Activated CD4-positive, alpha-beta T cell treated with anti-CD3 and anti-CD28 coated beads for 24 hours (primary cell): ENCODE results near the gene NDUFAF5.
"Not testable (repeated sequence)": the region's sequence is repeated elsewhere in the genome, so short reads cannot be mapped to it uniquely, and the experiment has no call there.

Experiments used
- DNase-seq, 2 donors: peaks; one replicate each; pipeline ENCODE4 v3.0.0-alpha.2; 2020; ENCODE audit warnings: low read depth in 2 of 2

Gene NDUFAF5, protein sequence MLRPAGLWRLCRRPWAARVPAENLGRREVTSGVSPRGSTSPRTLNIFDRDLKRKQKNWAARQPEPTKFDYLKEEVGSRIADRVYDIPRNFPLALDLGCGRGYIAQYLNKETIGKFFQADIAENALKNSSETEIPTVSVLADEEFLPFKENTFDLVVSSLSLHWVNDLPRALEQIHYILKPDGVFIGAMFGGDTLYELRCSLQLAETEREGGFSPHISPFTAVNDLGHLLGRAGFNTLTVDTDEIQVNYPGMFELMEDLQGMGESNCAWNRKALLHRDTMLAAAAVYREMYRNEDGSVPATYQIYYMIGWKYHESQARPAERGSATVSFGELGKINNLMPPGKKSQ

DNA sequence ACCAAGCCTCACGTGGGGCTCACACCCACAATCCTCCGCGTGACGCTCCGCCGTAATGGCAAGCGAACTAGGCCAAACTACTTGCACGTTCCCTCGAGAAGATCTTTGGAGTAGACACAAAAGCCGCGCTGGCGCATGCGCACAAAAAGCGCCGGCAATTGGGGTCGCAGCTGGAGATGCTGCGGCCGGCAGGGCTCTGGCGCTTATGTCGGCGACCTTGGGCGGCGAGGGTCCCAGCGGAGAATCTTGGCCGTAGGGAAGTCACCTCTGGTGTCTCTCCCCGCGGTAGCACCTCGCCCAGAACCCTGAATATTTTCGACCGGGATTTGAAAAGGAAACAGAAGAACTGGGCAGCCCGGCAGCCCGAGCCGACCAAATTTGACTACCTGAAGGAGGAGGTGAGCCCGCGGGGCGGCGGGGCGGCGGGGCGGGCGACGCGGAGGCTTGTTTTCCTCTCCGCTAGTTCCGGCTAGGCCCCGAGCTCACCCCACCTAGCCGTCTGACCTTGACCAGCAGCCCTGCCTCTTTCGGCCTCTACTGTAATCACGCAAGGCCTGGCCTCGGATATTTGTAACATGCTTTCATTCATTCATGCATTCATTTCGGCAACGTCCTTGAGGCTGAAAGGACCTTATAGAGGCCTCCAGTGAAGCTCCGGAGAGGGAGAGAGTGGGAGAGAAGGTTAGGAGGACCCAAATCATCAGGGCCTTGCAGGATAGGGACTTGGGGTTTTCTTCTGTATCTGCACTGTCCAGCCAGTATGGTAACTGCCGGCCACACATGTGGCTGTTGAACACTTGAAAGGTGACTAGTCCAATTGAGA lies at the start of gene NDUFAF5, which contains the start of gene ESF1:
Gene NDUFAF5 (plus strand): TSS at position 136 of the 823 bp plus-strand sequence. CDS start 41 bp downstream, at position 177.
Gene ESF1 (minus strand): TSS at position 27 of the 823 bp plus-strand sequence. CDS start 1,779 bp downstream, outside the sequence.
- DNase-seq = peak; percentile 81

DNA sequence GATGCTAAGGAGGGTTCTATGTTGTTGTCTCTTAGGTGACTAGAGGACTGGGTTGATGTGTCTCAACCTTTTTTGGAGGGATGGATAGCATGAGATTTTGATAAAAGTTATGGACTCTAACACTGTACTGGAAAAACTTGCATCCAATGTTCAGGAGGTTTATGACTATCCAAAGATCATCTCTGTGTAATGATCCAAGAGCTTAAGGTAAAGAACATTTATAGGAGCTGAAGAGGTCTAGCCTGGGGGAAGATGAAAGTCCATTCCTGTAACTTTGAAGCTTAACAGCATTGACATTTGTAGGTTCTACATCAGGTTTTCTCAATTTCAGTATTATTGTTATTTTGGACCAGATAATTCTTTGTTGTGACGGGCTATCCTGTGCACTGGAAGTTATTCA lies 49.0 kb upstream of the NDUFAF5 start:
- no peak for DNase-seq

DNA sequence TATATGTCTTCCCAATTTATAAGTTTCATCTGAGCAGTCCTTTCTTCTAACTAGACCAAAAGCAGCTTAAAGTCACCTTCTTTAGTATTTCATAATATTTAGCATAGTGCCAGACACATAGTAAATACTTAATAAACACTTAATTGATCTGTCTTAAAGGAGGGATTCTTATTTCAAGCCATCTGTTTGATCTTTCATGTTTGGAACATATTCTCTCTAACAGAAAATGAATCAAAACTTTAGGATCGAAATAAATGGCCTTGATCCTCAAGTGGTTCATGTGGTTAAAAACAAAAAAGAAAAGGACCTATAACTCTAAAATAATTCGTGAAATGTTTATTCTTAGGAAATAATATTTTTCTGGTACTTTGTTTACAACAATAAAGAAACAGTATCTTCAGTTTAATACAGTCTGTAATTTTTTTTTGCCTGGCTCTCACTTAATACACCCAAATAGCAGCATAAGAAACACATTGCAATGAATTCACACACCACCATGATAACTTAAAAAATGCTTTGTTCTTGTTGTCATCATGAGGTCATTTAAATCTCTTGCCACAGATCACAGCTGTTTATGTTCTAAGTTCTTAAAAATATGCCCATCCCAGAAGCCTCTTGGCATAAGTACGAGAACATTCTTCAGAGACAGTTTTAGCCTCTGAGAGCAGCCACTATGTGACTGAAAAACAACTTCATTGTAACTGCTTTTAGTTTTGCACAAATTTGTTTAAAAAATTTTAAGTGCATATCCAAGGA lies 48.2 kb upstream of the NDUFAF5 start:
- DNase-seq = no peak

DNA sequence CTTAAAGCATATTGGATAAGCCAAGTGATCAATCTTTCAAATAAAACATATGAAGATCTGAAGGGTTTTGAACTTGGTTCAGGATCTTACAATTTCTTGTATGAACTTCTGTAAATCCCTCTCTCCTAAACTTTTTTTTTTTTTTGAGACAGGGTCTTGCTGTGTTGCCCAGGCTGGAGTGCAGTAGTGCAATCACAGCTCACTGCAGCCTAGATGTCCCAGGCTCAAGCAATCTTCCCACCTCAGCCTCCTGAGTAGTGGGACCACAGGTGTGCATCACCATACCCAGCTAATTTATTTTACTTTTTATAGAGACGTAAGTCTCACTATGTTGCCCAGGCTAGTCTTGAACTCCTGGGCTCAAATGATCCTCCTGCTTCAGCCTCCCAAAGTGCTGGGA lies 46.6 kb upstream of the NDUFAF5 start:
- not testable (repeated sequence) for DNase-seq

DNA sequence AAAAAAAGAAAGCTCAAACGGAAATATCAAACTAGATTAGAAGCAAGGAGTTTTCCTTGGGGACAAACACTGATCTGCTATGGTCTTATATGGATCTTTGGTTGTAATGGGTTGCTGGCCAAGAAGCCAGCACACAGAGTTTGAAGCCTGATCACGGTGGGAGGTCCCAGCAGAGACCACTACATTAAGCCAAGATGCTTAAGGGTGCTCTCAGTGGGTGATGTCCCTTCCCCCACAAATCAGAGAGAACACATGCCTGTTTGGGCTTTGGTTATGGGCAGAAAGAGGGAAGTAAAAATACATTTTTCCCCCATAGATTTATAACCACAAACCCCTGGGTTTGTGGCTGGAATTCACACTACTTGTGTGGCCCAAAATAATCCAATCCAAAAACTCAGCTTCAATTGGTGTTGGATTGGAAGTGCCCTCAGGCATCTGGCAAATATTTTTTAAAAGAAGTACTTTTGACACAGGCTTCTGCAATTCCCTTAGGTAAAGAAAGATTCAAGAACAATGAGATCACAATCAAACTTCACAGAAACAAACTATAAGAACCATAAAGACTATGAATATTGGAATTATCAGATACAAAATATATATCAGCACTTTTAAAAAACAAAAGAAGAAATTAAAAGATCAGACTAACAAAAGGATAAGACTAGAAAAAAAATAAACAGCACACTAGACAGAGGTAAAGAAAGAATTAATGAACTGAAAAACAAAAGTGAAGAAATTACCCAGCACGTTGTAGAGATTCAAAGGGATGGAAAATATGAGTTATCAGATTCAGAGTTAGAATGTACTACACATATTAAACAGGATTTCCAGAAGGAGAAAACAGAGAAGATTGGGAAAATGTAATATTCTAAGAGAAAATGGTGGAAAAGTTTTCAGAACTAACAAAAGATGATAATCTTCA lies 44.8 kb upstream of the NDUFAF5 start:
- no peak for DNase-seq

DNA sequence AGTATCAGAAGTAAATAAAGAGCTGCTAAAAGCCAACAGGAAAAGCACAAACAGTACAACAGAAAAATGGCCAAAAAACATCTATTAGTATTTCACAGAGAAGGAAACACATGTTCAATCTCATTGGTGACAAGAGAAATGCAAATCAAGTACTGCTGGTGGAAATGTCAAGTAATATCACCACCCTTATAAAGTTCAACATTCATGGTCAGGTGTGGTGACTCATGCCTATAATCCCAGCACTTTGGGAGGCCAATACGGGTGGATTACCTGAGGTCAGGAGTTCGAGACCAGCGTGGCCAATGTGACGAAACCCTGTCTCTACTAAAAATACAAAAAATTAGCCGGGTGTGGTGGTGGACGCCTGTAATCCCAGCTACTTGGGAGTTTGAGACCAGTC lies 42.9 kb upstream of the NDUFAF5 start:
- no peak for DNase-seq

DNA sequence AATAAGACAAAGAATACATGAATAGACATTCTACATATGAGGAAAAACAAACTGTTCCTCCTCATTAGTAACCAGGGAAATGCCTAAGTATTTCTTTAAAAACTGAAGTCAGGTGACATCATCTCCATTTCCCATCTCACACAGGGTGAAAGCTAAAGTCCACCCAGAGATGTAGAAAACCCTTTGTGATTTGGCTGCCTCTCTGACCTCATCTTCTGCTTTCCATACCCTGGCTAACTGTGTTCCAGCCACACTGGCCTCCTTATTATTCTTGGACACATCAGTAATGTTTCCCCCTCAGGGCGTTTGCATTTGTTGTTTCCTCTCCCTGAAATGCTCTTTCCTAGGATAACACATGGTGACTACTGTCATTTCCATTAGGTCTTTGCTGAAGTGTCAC lies 40.5 kb upstream of the NDUFAF5 start:
- no peak for DNase-seq

DNA sequence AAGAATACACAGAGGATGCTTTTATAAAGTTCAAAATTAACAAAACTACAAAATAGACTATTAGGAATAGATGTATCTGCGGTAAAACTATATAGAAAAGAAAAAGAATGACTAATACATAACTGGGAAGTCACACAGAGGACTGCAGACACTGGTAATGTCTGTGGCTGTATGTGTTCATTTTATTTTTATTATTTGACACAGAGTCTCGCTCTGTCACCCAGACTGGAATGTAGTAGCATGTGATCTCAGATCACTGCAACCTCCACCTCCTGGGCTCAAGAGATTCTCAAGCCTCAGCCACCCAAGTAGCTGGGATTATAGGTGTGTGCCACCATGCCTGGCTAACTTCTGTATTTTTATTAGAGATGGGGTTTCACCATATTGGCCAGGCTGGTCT lies 39.0 kb upstream of the NDUFAF5 start:
- no peak for DNase-seq

DNA sequence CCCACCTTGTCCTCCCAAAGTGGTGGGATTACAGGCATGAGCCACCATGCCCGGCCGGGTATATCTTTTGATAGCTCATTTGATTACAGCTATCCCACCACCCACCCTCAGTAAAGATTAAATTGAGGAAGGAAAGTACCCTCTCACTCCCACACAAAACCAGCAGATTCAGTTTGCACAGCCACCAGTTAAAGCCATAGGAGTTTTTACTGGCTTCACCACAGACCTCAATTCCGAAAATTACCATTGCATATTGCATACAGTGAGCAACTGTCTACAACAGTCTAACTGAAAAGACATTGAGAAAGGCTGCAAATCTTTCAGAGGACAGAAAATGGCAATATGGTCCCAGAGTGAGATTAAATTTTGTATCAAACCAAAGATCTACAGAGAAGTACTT lies 35.0 kb upstream of the NDUFAF5 start:
- DNase-seq = no peak

DNA sequence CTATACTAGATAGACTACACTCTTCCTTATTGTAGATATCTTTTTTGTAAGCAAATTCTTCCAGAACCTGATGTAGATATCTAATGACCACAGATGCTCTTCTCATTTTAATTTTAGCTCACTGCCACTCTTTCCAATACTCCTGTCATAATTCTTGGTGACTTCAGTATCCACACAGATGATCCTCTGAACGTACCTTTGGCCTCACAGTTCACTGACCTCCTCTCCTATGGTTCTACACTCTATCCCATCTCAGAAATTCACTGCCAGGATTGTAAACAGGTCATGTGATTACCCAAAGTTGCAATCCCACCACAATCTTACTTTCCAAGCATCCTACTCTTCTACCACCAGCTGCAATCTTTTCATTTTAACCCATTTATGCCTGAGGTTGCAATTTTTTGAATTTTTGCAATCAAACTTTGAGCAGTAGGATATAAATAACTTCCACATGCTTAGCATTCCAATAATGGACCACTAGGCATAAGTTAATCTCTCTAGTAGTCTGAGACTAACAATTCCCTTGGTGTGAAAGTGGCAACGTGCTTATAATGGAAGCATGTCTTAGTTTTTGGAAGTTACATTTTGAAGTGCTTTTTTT lies 31.3 kb upstream of the NDUFAF5 start:
- no peak for DNase-seq

DNA sequence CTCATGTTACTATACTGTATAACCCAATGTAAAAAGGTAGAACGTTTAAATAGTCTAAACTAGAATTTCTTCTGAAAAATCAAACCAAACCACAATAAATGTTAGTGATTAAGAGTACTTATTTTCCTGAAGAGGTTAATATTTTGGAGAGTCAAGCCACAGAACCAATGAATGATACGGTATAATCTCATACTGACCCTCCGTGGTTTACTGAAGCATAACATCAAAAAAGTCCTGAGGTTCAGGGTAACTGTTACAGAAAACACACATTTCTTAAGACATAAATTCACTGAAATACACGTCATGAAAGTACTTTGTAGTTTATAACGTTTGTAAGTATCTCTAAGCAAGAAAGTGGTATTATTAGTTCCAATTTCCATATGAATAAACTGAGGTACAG lies 29.0 kb upstream of the NDUFAF5 start:
- no peak for DNase-seq

DNA sequence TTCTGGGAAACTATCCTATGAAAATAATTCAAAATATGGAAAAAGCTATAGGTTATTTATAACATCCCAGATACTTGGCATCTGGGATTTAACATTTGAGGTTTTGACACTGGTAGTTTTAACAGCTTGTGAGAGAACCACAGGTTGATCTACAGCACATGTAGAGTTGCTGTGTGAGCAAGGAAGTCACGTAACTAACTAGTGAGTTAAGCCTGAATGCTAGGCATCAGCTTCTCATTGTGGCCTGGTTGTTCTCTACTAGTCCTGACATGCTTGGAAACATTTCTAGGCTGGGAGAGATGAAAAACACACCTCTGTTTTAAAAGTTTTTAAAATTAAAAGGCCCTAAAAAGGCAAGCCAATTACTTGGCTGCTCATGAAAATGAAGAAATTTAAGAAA lies 28.3 kb upstream of the NDUFAF5 start:
- no peak for DNase-seq

DNA sequence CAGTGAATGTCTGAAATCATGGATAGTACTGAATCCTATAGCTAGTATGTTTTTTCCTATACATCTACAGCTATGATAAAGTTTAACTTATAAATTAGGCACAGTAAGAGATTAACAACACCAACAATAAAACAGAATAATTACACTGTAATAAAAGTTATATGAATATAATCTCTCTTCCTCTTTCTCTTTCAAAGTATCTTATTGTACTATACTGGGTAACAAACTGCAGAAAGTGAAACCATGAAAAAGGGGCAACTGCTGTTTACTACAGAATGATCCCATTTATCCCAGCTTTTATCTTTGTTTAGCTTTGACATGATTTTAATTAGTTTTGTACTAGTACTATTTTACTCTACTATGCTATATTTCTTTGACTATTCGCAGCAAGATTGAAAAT lies 25.9 kb upstream of the NDUFAF5 start:
- DNase-seq = no peak

DNA sequence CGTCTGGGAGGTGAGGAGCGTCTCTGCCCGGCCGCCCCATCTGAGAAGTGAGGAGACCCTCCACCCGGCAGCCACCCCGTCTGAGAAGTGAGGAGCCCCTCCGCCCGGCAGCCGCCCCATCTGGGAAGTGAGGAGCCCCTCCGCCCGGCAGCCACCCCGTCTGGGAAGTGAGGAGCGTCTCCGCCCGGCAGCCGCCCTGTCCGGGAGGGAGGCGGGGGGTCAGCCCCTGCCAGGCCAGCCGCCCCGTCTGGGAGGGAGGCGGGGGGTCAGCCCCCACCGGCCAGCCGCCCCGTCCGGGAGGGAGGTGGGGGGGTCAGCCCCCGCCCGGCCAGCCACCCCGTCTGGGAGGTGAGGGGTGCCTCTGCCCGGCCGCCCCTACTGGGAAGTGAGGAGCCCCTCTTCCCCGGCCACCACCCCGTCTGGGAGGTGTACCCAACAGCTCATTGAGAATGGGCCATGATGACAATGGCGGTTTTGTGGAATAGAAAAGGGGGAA lies 24.3 kb upstream of the NDUFAF5 start:
- DNase-seq = not testable (repeated sequence)

DNA sequence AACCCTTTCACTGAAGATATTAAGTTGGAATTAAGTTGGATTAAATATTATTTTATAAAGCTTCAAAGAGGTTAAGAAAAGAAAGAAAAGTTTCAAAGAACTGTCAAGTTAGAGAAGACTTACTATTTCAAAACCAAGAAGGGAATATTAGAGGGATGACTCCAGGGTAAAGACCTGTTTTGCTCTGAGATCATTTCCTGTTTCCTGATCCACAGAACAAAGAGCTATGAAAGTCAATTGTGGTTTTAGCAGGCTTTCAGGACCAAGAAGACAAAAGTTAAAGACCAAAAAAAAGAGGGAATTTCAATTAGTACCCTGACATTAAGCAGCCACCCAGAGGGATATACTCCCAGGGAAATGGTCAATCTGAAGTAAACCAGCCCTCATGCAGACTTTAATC lies 19.5 kb upstream of the NDUFAF5 start:
- no peak for DNase-seq

DNA sequence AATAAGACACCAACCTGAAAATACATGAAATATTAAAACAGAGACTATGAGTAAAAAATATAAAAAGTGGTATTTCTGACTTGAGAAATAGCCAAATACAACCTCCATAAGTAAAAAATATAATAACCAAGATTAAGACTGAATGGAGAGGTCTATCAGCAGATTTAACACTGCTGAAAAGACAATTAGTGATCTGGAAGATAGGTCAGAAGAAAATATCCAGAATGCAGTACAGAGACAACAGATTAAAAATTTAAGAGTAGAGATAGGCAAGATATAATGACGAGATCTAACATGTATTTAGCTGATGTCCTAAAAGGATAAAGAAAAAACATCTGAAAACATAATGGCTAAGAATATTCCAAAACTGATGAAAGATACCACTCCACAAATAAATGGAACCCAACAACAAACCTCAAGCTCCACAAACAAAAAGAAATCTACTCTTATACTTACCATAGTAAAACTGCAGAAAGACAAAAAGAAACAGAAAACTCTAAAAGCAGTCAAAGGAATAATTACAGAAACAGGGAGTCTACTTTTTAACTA lies 18.9 kb upstream of the NDUFAF5 start:
- DNase-seq = no peak

DNA sequence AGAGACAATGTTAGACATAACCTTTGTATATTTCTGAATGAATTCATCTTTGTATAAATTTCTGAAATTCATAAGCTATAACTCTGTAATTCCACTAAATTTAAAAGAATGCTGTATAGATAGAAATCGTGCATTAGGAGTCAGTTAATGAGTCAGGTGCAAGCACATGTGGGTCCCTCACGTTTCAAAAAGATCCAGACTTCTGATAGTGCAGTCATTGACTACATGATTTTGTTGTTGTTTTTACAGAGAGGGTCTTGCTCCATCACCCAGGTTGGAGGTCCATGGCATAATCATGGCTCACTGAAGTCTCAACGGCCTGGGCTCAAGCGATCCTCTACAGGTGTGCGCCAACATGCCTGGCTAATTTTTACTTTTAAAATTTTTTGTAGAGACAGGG lies 14.7 kb upstream of the NDUFAF5 start:
- DNase-seq = no peak

DNA sequence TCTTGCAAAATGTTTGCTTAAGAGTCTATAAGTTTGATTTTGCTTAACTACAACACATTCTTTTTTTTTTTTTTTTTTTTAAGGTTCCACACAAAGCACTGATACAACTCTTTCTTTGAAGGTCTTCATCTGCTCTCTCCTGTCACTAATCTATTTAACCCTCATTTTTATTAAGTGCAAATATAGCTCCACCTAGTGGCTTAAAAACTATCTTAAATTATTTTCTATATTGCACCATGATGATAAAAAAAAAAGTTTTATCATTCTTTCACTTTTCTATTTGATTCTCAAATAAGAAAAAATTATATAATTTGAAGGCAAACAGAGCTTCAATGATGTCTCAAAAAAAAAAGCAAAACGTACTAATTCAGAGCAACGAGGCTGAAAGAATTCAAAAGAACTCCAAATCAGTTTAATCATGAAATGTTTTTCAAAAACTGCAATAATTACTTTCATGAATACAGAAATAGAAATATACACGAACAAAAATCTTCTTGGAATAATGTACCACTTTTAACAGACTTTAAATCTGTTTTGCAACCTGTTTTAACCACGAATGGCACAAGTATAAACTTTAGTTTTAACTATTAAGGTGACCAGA lies 12.9 kb upstream of the NDUFAF5 start:
- no peak for DNase-seq

DNA sequence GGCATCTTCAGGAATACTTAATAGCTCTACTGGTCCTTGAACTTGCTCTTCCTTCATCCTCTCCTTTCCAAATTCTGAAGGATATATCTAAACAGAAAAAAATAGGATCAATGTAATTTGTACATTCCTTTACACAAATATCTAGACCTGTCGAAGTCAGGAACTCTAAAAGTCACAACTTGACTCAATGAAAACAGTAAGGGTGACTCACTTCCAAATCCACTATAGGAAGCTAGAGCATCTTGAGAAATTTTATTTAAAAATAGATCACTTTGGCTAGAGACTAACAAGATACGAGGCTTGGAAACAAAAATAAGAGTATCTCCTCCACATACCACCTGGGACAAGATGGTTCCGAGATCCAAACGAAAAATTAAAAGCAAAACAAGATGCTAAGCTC lies 12.3 kb upstream of the NDUFAF5 start:
- DNase-seq = no peak

DNA sequence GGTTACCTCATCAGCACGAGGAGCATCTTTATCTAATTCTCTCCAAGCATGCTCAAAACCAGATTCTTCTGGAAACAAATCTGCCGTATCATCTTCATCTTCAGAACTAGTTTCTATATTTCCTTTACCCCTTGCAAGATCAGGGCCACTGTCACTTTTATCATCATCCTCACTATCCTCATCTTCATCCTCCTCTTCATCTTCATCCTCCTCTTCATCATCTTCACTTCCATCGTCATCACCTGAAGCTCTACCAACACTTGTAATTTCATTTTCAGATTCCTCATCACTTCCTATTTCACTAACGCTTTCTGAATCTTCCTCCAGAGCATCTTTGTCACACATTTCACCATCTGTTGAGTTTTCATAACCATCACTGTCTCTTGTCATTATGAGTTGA lies 9.0 kb upstream of the NDUFAF5 start:
- DNase-seq = no peak
